Mucosa of gallbladder (tissue), 1 donor: ENCODE data around the gene GGCT. TPM values are rescaled to one million over a fixed set of nuclear protein-coding genes. Genes with fewer than 3 reads are reported as not detected.
"Not testable (repeated sequence)": the region's sequence is repeated elsewhere in the genome, so short reads cannot be mapped to it uniquely, and the experiment has no call there.

Source experiments
- DNase-seq: peaks from one replicate; pipeline ENCODE4 v3.0.0-alpha.2; 2020; ENCODE audit warnings: low spot score
- total RNA-seq: library from RNA; stranded (reverse); gene quantifications from one replicate; pipeline ENCODE4 v1.2.1, GENCODE V29; 2021
- donor health status: DM: no; HTN: no; CAD: no.

GGCT gene
- total RNA-seq, 1 donor from 2014 or later = 69.5 TPM

DNA sequence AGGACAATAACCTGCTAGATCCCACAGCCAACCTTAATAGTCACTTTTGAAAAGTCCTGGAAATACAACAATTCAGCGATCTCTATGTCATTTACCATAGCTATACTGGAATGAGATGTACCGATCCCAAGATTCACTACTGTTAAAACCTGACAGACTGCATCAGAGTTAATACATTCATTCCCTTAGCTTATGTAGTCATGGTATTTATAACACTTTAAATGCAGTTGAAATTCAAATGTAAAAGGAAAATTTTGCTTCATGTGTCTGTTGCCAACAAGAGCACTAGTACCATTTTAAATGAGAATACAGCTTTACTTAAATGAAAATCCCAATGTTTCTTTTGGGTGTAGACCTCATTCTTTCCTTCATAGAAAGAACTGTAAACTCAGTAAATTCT lies 11.1 kb upstream of the GGCT start:
- DNase-seq = no peak

DNA sequence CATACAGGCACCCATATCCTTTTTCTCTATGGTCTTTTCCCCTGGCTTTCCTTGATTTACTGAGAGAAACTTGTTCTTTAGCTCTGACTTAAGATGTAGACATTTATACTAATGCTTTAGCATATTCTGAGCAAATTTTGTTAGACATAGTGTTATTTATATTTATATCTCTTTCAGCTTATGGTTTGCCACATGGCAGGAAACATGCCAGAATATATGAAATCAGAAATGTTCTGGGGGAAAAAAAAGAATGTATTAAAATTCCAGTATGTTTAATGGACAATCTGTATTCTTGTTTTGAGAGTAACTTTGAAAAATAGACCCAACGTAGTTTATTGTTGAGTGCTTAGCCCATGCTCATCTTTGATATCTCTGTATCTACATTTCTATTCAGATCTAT lies 10.1 kb upstream of the GGCT start:
- DNase-seq = no peak

DNA sequence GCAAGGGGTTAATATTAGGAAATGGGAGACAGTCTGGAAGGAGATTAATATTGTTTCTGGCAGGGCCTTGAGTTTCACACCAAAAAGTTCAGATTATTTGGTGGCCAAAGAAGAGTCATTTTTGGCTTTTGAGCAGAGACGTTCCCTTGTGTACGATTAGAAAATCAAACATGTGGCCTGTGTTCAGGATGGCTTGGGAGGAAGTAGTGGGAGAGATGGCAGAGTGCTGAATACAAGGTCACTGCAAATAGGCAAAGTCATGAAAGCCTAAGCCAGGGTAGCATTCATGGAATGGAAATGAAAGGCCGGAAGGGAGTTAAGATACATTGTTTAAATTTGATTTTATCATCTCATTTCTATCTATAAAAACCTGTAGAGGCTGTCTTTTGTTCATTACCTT lies 9.5 kb upstream of the GGCT start:
- no peak for DNase-seq

DNA sequence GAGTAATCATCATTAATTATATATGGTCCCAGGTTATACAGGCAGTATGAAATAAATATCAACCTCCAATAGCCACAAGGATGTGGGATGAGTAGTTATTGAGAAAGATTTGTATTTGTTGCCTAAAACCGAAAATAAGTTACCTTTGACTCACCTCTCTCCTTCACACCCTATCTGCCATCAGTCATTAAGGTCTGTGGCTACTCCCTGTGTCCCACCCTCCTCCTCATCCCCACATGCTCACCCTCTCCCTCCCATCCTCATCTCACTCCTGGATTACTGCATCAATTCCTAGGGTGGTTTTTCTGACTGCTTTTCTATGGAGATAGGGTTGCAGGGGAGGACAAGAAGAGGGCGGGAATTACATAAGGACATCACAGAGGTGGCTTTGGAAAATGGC lies 9.1 kb upstream of the GGCT start:
- no peak for DNase-seq

DNA sequence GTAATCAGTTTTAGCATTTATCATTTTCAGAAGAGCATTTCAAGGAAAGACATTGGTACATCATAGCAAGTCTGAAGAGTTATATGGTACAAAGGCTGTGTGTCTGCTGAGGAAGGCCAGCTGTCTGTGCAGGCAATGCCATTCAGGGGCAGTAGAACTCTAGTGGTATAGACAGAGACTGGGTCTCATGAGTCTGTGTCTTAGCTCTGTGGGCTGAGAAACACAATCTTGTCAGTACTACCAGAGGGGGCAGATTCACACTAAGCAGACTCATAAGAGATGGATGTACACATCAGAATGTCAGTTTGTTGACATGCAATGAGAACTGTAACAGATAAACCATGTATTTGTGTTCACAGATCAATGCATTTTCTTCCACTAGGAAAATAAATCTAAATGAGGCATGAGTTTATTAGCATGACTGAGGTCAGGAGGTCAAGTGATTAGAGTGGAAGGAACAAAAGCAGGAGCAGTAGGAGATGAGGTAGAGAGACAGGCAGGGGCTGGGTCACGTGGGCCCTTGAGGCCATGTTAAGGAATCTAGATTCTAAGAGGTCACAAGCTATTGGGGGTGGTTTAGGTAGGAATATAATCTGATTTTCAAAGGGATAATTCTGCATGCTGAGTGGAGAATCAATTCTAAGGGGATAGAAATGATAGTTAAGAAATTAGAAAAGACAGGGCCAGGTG lies 7.5 kb upstream of the GGCT start:
- DNase-seq = no peak

DNA sequence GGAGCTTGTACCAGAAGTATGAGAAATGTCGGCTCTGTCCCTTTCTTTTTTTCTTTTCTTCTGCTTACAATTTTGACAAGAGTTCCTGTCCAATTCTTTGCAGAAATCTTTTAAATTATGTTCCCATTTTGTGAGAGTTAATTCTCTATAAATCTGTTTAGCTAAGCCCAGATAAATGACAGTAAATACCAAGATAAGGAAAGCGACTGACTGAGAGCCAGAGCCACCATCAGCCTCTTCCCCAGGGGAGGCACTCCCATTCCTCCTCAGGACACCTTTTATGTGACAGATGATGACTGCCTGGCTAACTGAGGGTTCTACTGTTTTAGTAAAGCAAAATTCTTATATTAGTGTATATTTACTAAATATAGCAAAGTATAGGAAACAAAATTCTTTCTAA lies 6.9 kb upstream of the GGCT start:
- DNase-seq = no peak

DNA sequence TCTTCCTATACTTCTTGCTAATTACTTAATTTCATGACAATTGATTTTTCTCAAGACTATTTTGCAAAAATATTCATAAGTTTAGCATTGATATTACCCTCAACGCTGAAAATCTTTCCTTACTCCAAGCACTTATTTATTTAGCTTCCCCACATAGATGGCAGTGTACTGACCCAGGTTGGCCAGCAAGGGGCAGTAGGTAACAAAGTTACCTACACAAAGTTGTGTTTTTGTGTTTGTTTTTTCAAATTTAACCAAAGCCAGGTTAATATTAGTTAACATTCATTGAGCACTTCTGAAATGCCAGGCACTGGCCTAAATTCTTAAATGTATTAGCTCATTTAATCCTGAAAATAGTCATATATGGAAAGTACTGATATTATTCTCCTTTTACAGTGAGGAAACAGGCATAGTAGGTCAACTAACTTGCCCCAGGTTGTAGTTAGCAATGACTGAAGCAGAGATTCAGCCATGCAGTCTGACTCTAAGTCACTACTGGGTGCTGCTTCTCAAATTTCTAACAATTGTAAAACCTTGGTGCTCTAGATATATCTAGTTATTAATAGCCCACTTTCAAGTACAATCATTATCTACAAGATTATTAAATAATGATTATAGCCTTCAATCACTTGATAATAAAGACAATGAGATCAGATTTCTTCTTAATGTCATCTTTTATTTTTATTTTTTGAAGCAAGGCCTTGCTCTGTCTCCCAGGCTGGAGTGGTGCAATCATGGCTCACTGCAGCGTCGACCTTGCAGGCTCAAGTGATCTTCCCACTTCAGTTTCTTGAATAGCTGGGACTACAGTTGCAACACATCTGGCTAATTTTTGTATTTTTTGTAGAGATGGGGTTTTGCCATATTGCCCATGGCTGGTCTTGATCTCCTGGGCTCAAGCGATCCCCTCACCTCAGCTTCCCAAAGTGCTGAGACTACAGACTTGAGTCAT lies 5.8 kb upstream of the GGCT start:
- DNase-seq = no peak

DNA sequence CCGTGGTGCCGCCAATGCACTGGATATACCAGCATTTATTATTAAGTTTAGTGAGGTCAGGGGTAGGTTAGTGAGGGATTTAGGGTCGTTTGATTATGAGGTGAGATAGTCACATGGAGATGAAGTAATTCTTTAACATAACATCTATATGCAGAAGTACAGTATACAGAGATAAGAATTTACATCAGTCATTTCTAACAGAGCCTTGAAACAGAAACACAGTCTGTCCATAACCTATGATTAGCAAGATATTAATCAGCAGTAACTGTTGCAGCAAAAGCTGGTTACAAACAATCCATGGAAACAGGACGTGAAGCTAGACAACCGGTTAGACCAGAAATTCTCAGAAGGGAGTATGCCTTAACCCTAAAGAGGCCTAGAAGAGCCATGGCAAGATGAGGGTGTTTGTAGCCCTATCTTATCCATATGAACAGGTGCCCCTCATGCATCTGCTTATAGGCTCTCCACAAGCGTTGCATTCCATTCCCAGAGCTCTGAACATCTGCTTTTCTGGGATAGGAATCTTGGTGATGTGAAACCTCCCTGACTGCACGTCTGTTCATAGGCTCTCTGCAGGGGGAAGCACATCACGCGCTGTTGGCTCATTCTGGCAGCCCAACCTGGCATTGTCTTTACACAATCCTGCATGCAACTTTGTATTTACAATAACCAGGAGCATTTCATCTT lies 4.7 kb upstream of the GGCT start:
- not testable (repeated sequence) for DNase-seq

DNA sequence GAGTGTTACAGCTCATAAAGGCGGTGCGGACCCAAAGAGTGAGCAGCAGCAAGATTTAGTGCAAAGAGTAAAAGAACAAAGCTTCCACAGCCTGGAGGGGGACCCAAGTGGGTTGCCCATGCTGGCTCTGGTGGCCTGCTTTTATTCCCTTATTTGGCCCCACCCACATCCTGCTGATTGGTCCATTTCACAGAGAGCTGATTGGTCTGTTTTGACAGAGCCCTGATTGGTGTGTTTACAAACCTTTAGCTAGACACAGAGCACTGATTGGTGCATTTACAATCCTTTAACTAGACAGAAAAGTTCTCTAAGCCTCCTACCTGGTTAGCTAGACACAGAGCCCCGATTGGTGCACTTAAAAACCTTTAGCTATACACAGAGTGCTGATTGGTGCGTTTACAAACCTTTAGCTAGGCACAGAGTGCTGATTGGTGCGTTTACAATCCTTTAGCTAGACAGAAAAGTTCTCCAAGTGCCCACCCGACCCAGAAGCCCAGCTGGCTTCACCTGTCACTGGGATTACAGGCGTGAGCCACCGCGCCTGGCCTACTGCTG lies 2.8 kb upstream of the GGCT start:
- DNase-seq = not testable (repeated sequence)

DNA sequence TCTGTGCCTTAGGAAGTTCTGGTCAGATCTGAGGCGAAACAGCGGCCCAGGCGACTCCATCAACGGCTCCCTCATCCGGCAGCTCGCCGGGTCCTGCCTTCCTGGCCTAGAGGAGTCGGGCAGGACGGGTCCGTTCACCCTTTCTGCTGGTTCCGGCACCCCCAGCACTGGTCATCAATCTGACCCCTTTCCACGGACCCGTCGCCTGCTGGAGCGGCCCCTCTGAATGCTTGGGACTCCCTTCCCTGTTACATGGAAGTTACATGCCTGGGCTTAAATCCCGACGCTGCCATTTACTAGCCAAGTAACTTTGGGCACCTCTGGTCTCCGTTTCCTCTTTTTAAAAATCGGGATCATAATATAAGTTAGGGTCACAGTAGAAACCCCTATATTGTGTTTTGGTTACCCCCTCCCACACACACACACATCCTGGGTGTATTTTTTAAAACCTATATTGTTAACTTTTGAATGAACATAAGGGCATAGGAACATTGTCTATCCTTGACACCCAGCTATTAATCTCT lies 607 bp upstream of the GGCT start:
- no peak for DNase-seq

DNA sequence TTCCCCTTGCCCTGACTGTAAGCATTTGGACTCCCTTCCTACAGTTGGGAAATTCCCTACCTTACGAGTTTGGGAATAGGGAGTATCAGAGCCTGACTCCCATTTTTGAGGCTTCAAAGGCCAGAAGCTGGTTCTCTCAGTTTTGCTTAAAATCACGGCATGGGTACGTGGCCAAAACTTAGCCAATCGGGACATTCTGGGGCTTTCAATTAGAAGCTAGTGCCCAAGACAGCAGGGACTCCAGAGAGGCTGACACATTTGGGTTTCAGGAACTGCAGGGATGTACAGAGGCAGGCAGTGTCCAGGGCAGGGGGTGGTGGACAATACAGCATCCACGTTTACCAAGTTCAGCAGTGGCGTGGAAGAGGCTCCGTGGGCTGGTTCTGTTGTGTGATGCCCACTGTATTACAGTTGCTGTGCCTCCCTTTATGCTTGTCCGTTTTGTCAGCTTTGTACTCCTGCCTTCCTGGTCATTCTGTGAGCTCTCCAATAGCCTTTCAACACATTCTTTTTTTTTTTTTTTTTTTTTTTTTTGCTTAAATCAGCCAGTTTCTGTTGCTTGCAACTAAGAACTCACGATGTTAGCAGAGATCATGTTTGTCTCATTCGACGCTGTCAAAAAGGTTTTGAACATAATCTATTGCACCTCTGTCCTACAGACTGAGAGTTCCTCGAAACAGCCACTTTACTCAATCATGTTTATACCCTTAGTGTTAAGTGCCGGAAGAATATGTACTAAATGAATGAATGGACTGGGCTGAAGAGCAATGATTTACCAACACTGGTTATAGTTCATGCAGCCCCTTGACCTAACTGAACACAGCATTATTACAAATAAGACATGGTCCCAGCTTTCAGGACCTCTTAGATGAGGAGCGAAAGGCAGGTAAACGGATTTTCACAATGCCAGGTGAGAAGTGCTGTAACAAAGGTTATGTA lies 1.1 kb downstream of the GGCT start:
- no peak for DNase-seq

DNA sequence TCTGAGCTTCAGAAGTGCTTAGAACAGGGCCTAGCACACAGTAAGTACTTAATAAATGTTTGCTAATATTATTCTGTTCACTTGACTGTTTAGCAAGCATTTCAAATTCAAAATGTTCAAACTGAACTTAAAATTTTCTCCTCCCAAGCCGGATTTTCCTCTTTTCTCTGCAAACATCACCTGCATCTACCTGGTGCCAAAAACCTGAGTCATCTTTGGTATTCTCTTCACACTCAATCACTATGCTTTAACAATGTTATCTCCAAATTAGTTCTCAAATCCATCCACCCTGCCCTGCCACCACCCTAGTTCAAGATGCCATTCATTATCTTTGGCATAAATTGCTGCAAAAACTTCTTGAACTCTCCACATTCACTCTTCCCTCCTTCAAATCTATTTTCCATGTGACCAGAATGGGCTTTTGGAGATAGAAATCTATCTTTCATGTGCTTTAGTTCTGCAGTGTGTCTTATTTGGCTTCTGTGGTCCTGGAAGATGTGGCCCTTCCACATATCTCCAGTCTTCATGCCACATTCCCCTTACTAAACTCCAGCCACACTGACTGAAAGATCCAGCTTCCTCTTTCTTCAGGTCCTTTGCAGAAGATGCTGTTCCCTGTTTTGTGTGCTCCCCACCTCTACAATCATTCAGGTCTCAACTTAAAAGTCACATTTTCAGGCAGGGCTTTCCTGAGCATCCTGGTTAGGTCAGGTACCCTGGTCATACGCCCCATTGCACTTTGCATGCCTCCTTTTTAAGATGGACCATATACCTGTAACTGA lies 2.0 kb downstream of the GGCT start:
- no peak for DNase-seq

DNA sequence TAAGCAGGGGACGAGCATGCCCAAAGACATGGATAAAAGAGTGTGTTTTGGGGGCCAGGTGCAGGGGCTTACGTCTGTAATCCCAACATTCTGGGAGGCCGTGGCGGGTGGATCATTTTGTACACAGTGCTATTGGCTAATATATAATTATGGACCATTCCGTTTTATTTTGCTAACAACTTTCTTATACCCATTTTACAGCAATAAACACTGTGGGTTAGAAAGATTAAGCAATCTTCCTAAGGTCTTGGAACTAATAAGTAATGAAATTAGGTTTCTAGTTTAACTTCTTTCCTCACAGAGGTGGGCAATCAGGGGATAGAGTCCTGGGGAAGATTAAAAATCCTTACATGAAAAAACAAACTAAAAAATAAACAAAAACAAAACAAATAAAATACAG lies 3.4 kb downstream of the GGCT start:
- no peak for DNase-seq

DNA sequence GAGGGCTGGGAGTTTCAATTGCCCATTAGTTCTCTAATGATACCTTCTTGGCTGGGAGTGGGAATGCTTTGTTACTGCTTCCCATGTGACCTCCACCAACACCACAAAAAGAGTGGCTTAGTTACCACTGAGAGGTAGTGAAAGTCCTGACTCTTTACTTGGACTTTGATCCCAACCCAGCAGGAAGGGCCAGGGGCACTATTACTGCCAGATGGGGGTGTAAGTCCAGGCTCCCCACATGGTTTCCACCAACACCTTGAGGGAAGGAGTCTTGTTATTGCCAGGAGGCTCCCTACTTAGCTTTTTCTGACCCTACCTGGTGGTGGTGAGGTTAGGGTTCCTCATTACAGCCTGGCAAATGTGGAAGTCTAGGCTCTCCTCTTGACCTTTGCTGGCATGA lies 11.4 kb downstream of the GGCT start:
- DNase-seq = no peak

DNA sequence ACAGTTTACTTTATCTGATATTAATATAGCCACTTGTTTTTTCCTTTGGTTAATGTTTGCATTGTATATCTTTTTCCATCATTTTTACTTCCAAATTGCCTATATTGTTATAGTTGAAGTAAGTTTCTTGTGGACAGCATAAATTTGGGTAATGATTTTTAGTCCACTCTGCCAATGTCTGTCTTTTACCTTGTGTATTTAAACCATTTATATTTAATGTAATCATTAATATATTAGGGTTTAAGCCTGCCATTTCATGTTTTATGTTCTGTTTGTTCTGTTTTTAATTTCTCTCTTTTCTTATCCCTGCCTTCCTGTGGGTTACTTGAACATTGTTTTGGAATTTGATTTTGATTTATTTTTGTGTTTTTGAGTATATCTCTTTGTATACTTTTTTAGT lies 13.2 kb downstream of the GGCT start:
- no peak for DNase-seq

DNA sequence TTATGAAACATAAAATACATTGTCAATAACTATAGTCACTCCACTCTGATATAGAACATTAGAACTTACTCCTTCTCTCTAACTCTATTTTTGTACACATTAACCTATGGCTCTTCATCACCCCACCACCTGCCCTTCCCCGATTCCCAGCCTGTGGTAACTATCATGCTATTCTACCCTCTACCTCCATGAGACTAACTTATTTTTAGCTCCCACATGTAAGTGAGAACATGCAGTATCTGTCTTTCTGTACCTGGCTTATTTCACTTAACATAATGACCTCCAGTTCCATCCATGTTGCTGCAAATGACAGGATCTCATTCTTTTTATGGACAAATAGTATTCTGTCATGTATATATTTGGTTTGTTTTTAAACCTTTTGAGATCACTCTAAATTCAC lies 17.3 kb downstream of the GGCT start:
- DNase-seq = no peak

DNA sequence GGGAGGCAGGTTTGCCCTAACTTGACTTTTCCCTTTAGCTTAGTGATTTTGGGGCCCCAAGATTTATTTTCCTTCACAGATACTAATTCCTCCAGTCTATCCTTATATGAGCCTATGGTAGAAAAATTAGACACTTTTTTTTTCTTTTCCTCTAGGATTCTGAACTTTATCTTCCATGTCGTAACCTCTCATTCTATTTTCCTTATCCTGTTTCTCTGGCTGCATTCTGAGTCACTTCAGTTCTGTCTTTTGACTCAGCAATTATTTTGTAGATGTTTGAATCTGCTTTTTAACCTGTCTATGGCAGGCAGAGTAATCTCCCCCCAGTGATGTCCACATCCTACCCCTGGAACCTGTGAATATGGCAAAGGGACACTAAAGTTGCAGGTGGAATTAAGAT lies 19.0 kb downstream of the GGCT start:
- no peak for DNase-seq

DNA sequence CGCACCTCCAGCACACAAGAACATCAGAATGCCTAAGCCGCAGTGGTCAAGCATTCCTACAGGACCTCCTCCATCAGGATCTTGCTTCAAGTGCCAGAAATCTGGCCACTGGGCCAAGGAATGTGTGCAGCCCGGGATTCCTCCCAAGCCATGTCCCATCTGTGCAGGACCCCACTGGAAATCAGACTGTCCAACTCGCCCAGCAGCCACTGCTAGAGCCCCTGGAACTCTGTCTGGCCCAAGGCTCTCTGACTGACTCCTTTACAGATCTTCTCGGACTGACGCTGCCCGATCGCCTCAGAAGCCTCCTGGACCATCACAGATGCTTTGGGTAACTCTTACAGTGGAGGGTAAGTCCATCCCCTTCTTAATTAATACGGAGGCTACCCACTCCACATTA lies 23.2 kb downstream of the GGCT start:
- DNase-seq = not testable (repeated sequence)

DNA sequence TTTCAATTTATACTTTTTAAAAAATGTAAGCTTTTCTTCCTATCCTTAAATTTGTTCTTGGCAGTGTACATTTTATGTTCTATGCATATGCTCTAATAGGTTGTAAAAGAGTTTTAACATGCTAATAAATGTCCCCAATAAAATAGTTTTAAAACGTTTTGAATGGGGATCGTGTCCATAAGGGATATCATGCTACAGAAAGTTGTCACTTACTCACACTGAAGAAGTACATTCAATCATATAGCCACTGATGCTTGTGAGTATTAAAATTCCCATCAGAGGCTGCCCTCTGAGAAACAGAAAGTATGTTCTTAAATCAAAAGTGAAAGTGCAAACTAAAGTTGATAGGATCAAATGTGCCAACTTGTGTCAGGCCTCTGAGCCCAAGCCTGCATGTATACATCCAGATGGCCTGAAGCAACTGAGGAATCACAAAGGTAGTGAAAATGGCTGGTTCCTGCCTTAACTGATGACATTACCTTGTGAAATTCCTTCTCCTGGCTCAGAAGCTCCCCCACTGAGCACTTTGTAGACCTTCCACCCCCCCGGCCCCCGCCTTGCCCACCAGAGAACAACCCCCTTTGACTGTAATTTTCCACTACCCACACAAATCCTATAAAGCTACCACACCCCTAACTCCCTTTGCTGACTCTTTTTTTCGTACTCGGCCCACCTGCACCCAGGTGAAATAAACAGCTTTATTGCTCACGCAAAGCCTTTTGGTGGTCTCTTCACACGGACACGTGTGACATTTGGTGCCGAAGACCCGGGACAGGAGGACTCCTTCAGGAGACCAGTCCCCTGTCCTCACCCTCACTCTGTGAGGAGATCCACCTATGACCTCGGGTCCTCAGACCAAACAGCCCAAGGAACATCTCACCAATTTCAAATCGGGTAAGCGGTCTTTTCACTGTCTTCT lies 25.2 kb downstream of the GGCT start:
- DNase-seq = no peak
